SK-N-SH treated with all-trans-retinoic acid at 6 μM for 48 hours (cell line): ENCODE results near the gene FAM185A.
A peak's percentile ranks its signal among the peaks of the same experiment; 100 is the strongest.

Experiments
- ATAC-seq: fragments of 200-7000 bp; cut with Tn5 transposase; 3 replicates; pipeline ENCODE4 v1.9.1; 2020; ENCODE audit warnings: mild to moderate bottlenecking, moderate library complexity
- ARNTL ChIP-seq: fragments of 450-650 bp; formaldehyde crosslinking; IDR thresholded peaks from 2 replicates; pipeline ENCODE4 v1.5.0; 2020; ENCODE audit warnings: low read depth, mild to moderate bottlenecking, moderate library complexity, borderline replicate concordance
- BACH2 ChIP-seq: fragments of 250-450 bp; sonication (Bioruptor Pico); IDR thresholded peaks from 2 replicates; pipeline ENCODE4 v1.9.0; 2021; ENCODE audit warnings: mild to moderate bottlenecking, borderline replicate concordance
- CREB5 ChIP-seq: fragments of 250-450 bp; sonication (Bioruptor Pico); IDR thresholded peaks from 2 replicates; pipeline ENCODE4 v1.5.1; 2020; ENCODE audit warnings: low read depth, mild to moderate bottlenecking, moderate library complexity
- CSDC2 ChIP-seq: fragments of 250-450 bp; sonication (Bioruptor Pico); IDR thresholded peaks from 2 replicates; pipeline ENCODE4 v1.5.0; 2020; ENCODE audit warnings: mild to moderate bottlenecking, moderate library complexity
- ESRRG ChIP-seq: fragments of 250-450 bp; sonication (Bioruptor Pico); IDR thresholded peaks from 2 replicates; pipeline ENCODE4 v1.6.1; 2021; ENCODE audit warnings: mild to moderate bottlenecking
- GLIS3 ChIP-seq: fragments of 250-450 bp; sonication (Bioruptor Pico); IDR thresholded peaks from 2 replicates; pipeline ENCODE4 v1.5.0; 2020; ENCODE audit warnings: mild to moderate bottlenecking, moderate library complexity
- ISL1 ChIP-seq: fragments of 250-450 bp; sonication (Bioruptor Pico); IDR thresholded peaks from 2 replicates; pipeline ENCODE4 v2.1.2; 2022; ENCODE audit warnings: mild to moderate bottlenecking, moderate library complexity
- OSR1 ChIP-seq: fragments of 250-450 bp; sonication (Bioruptor Pico); IDR thresholded peaks from 2 replicates; pipeline ENCODE4 v1.8.0; 2022; ENCODE audit warnings: moderate library complexity, mild to moderate bottlenecking, inconsistent platforms
- PATZ1 ChIP-seq: fragments of 250-450 bp; sonication (Bioruptor Pico); IDR thresholded peaks from 2 replicates; pipeline ENCODE4 v1.8.0; 2020; ENCODE audit warnings: mild to moderate bottlenecking, moderate library complexity, borderline replicate concordance
- POU6F1 ChIP-seq: fragments of 250-450 bp; sonication (Bioruptor Pico); IDR thresholded peaks from 2 replicates; pipeline ENCODE4 v1.8.0; 2021; ENCODE audit warnings: low read depth, mild to moderate bottlenecking, moderate library complexity, borderline replicate concordance
- PPARA ChIP-seq: fragments of 250-450 bp; sonication (Bioruptor Pico); IDR thresholded peaks from 2 replicates; pipeline ENCODE4 v1.5.0; 2020; ENCODE audit warnings: mild to moderate bottlenecking, borderline replicate concordance
- RARB ChIP-seq: fragments of 250-450 bp; sonication (Bioruptor Pico); IDR thresholded peaks from 2 replicates; pipeline ENCODE4 v1.8.0; 2021; ENCODE audit warnings: mild to moderate bottlenecking, moderate library complexity
- SNAI2 ChIP-seq: fragments of 250-450 bp; sonication (Bioruptor Pico); IDR thresholded peaks from 2 replicates; pipeline ENCODE4 v1.5.0; 2020; ENCODE audit warnings: mild to moderate bottlenecking, moderate library complexity
- TOX ChIP-seq: fragments of 250-450 bp; sonication (Bioruptor Pico); IDR thresholded peaks from 2 replicates; pipeline ENCODE4 v1.8.0; 2021; ENCODE audit warnings: mild to moderate bottlenecking, moderate library complexity, borderline replicate concordance
- TSHZ2 ChIP-seq: fragments of 250-450 bp; sonication (Bioruptor Pico); IDR thresholded peaks from 2 replicates; pipeline ENCODE4 v1.5.0; 2020; ENCODE audit warnings: mild to moderate bottlenecking, moderate library complexity
- ZC3H10 ChIP-seq: fragments of 250-450 bp; sonication (Bioruptor Pico); IDR thresholded peaks from 2 replicates; pipeline ENCODE4 v1.5.1; 2021; ENCODE audit warnings: mild to moderate bottlenecking, moderate library complexity
- ZNF565 ChIP-seq: fragments of 450-650 bp; formaldehyde crosslinking; conservative IDR thresholded peaks from 2 replicates; pipeline ENCODE4 v1.5.0; 2020; ENCODE audit warnings: low read depth, mild to moderate bottlenecking, moderate library complexity
- ZNF8 ChIP-seq: fragments of 450-650 bp; formaldehyde crosslinking; IDR thresholded peaks from 2 replicates; pipeline ENCODE4 v1.5.0; 2020; ENCODE audit warnings: mild to moderate bottlenecking, moderate library complexity

The FAM185A gene

GRCh38 chr7:102843850-102844249 is 95.1 kb downstream of the FAM185A start:
- TF ChIP-seq ZNF565 = no peak
- no peak for TF ChIP-seq ESRRG (CRISPR knock-in tag)
- no peak for TF ChIP-seq TOX (CRISPR knock-in tag)
- ATAC-seq = no peak

- peak; percentile 27; the same call in 1 of the 3 replicates for ATAC-seq
- TF ChIP-seq ZC3H10 (CRISPR knock-in tag) (no peak), OSR1 (CRISPR knock-in tag) (no peak), ZNF565 (no peak), ZNF8 (CRISPR knock-in tag) (no peak), BACH2 (CRISPR knock-in tag) (no peak), POU6F1 (CRISPR knock-in tag) (no peak), PATZ1 (CRISPR knock-in tag) (no peak), ISL1 (CRISPR knock-in tag) (no peak)
Observed at GRCh38 chr7:102845346-102845745, 96.5 kb downstream of the FAM185A start.

- peak; percentile 84 for ATAC-seq
Observed at GRCh38 chr7:102849079-102849478, 100.3 kb downstream of the FAM185A start.

More at GRCh38 chr7:102849079-102849478, 100.3 kb downstream of the FAM185A start:
- TF ChIP-seq PATZ1 (CRISPR knock-in tag) = no peak
- TF ChIP-seq ISL1 (CRISPR knock-in tag) = no peak
- no peak for TF ChIP-seq BACH2 (CRISPR knock-in tag)
- TF ChIP-seq ZNF565 = no peak
- no peak for TF ChIP-seq TOX (CRISPR knock-in tag)
- no peak for TF ChIP-seq RARB
- no peak for TF ChIP-seq TSHZ2 (CRISPR knock-in tag)
- no peak for TF ChIP-seq ARNTL
- TF ChIP-seq OSR1 (CRISPR knock-in tag) = no peak
- TF ChIP-seq CREB5 (CRISPR knock-in tag) = no peak
- TF ChIP-seq SNAI2 (CRISPR knock-in tag) = no peak
- TF ChIP-seq GLIS3 = no peak
- TF ChIP-seq PPARA (CRISPR knock-in tag) = no peak
- no peak for TF ChIP-seq POU6F1 (CRISPR knock-in tag)
- TF ChIP-seq CSDC2 (CRISPR knock-in tag) = no peak
